ENCODE results near the gene POLR2L. TPM values are rescaled to one million over a fixed set of nuclear protein-coding genes. Genes with fewer than 3 reads are reported as not detected.

POLR2L gene
- total RNA-seq, 4 donors from 2014 or later = 66.0 to 94.6 (median 81.2) TPM

- no peak for TF ChIP-seq POLR2A (IDR thresholded peaks at IDR 0.05)
- TF ChIP-seq CTCF (IDR thresholded peaks at IDR 0.05 in 4 of 5, conservative IDR thresholded peaks at IDR 0.05 in 1 of 5) = no peak
- no peak for ATAC-seq
- DNase-seq = no peak
- intact Hi-C loops (cut with DNase I; ENCODE audit: low total_unique reads) = no loop called here
- Histone ChIP-seq H3K4me3 (no peak overlapping the region), H3K9me3 (no peaks in the 10 kb centered on the region), H3K36me3 (peaks cover 0 to 45% of the 10 kb centered on the region in 2 donors), H3K27ac (peak overlapping the region in 3 of 4 donors; percentile 85 to 97 (median 92)), H3K4me1 (peaks cover 29 to 39% of the 10 kb centered on the region in 2 donors), H3K27me3 (peaks cover 0 to 1% (median 0%) of the 10 kb centered on the region in 3 donors)
- in situ Hi-C loops (cut with MboI; ENCODE audit: low sequenced_read_pairs in 4 of 4) = no loop called here
Measured at GRCh38 chr11:836274-836673, 6.1 kb downstream of the POLR2L start.

- Histone ChIP-seq H3K36me3 (peaks cover 0 to 40% of the 10 kb centered on the region in 2 donors), H3K9me3 (no peaks in the 10 kb centered on the region), H3K4me1 (peaks cover 19 to 30% of the 10 kb centered on the region in 2 donors), H3K27ac (peak overlapping the region; percentile 84 to 97 (median 88)), H3K4me3 (peak overlapping the region; percentile 29 to 81 (median 68)), H3K27me3 (peaks cover 7 to 12% (median 8%) of the 10 kb centered on the region in 3 donors)
- TF ChIP-seq CTCF (IDR thresholded peaks at IDR 0.05 in 4 of 5, conservative IDR thresholded peaks at IDR 0.05 in 1 of 5) (peak in 1 of 5 experiments; percentile 8), POLR2A (IDR thresholded peaks at IDR 0.05) (peak; percentile 37 to 52)
- peak in 1 of 2 donors; percentile 87 for DNase-seq
- in situ Hi-C loops (cut with MboI; ENCODE audit: low sequenced_read_pairs in 4 of 4) = no loop called here
- intact Hi-C loops (cut with DNase I; ENCODE audit: low total_unique reads) = no loop called here
- ATAC-seq = peak in 1 of 2 donors; percentile 50
Measured at GRCh38 chr11:834371-835316, 7.7 kb downstream of the POLR2L start.

- intact Hi-C loops (cut with DNase I; ENCODE audit: low total_unique reads) = loop anchor here (1.0 kb wide), 1 partner anchor 7 kb away; no protein-coding TSS in a partner anchor
- DNase-seq (peak in 1 of 2 donors; percentile 68), ATAC-seq (peak in 1 of 2 donors; percentile 5)
- H3K27me3 ChIP-seq = peaks cover 13 to 19% (median 14%) of the 10 kb centered on the region in 3 donors
- peak overlapping the region; percentile 63 to 81 (median 68) for H3K4me3 ChIP-seq
- H3K9me3 ChIP-seq = no peaks in the 10 kb centered on the region
- peaks cover 19 to 33% of the 10 kb centered on the region in 2 donors for H3K4me1 ChIP-seq
- in situ Hi-C loops (cut with MboI; ENCODE audit: low sequenced_read_pairs in 4 of 4) = no loop called here
- H3K27ac ChIP-seq = peak overlapping the region; percentile 84 to 97 (median 88)
- no peak for TF ChIP-seq CTCF (IDR thresholded peaks at IDR 0.05 in 4 of 5, conservative IDR thresholded peaks at IDR 0.05 in 1 of 5)
- no peak for TF ChIP-seq POLR2A (IDR thresholded peaks at IDR 0.05)
- peaks cover 0 to 32% of the 10 kb centered on the region in 2 donors for H3K36me3 ChIP-seq
Measured at GRCh38 chr11:833849-834311, 8.4 kb downstream of the POLR2L start.

GRCh38 chr11:833114-833791, 9.1 kb downstream of the POLR2L start:
- TF ChIP-seq POLR2A (IDR thresholded peaks at IDR 0.05) = peak; percentile 34 to 48
- no peak for TF ChIP-seq CTCF (IDR thresholded peaks at IDR 0.05 in 4 of 5, conservative IDR thresholded peaks at IDR 0.05 in 1 of 5)
- in situ Hi-C loops (cut with MboI; ENCODE audit: low sequenced_read_pairs in 4 of 4) (no loop called here), intact Hi-C loops (cut with DNase I; ENCODE audit: low total_unique reads) (loop anchor here (1.0 kb wide), 1 partner anchor 8 kb away; no protein-coding TSS in a partner anchor)
- peak; percentile 31 to 51 for ATAC-seq
- Histone ChIP-seq H3K4me3 (peak overlapping the region; percentile 63 to 81 (median 68)), H3K9me3 (no peaks in the 10 kb centered on the region), H3K4me1 (peaks cover 20 to 35% of the 10 kb centered on the region in 2 donors), H3K27ac (peak overlapping the region; percentile 84 to 97 (median 88)), H3K36me3 (peaks cover 0 to 26% of the 10 kb centered on the region in 2 donors), H3K27me3 (peaks cover 13 to 25% (median 20%) of the 10 kb centered on the region in 3 donors)
- DNase-seq = peak in 1 of 2 donors; percentile 46
